Ovary (tissue), 9 donors: ENCODE results near the gene IFI16. TPM values are rescaled to one million over a fixed set of nuclear protein-coding genes. Genes with fewer than 3 reads are reported as not detected.

ENCODE experiments used
- polyA plus RNA-seq, 2 donors: library from polyadenylated mRNA; stranded (reverse); fragments of 200-250 nt in 1 of 2; fragments of 350-450 nt in 1 of 2; fragmentation: Illumina TruSeq in 1 of 2; extraction: RNeasy Lipid Tissue Mini Kit (QIAGEN cat#74804) in 1 of 2; gene quantifications; one replicate each; pipeline ENCODE4 v1.2.3, GENCODE V29; 2013 to 2014
- total RNA-seq, 7 donors: library from RNA; depleted of rRNA in 2 of 7; stranded (reverse); fragments of >200 nt in 2 of 7; fragmentation: NEBNext Ultra II Directional in 3 of 7; extraction: Animal tissue kit (Norgen Biotek cat#: 25700) in 3 of 7; gene quantifications; one replicate each; pipeline versions ENCODE4 v1.1.0 to v1.2.4, GENCODE V29; 2016 to 2023
- donor health status: DM: no; HTN: no; CAD: no; lungs with moderate emphysema.
- donor health status: DM: no; HTN: no; CAD: no.
- donor health status: Bipolar disorder and iron deficiency.
- donor health status: DM: yes; HTN: yes; CAD: no.
- donor health status: DM: no; HTN: no; CAD: no.
- donor health status: DM: yes; HTN: yes; CAD: no.

Gene IFI16
- total and polyA plus RNA-seq, 9 donors, result 73.1 to 184 (median 95.4) TPM

Other genes with a start within 250 kb of the IFI16 start
- not detected for gene OR6N1, start 237.7 kb upstream of the IFI16 start, total RNA-seq
- gene OR6N1, start 237.7 kb upstream of the IFI16 start, polyA plus RNA-seq, result not detected
- not detected for gene OR6N2, start 228.7 kb upstream of the IFI16 start, total RNA-seq
- gene OR6N2, start 228.7 kb upstream of the IFI16 start, polyA plus RNA-seq, result not detected
- gene MNDA, start 178.6 kb upstream of the IFI16 start, total RNA-seq, result 10 to 100 TPM in 1 of 7 donors, 1 to 10 TPM in 5, under 1 TPM in 1; 0.71 to 26.5 (median 2.8) TPM
- 1 to 10 TPM; 1.7 to 8.7 TPM for gene MNDA, start 178.6 kb upstream of the IFI16 start, polyA plus RNA-seq
- gene PYHIN1, start 78.4 kb upstream of the IFI16 start, total RNA-seq, result 1 to 10 TPM in 2 of 7 donors, under 1 TPM in 4, not detected in 1; 0.28 to 1.8 (median 0.50) TPM
- 1 to 10 TPM in 1 of 2 donors, under 1 TPM in 1; 0.16 to 1.9 TPM for gene PYHIN1, start 78.4 kb upstream of the IFI16 start, polyA plus RNA-seq
- under 1 TPM in 3 of 7 donors, not detected in 4; 0.20 to 0.95 (median 0.38) TPM for gene AIM2, start 66.9 kb downstream of the IFI16 start, total RNA-seq
- under 1 TPM in 1 of 2 donors, not detected in 1; 0.50 TPM for gene AIM2, start 66.9 kb downstream of the IFI16 start, polyA plus RNA-seq
- gene CADM3, start 161.7 kb downstream of the IFI16 start, total RNA-seq, result 1 to 10 TPM in 3 of 7 donors, under 1 TPM in 2, not detected in 2; 0.17 to 2.7 (median 1.5) TPM
- 10 to 100 TPM in 1 of 2 donors, under 1 TPM in 1; 0.75 to 13.8 TPM for gene CADM3, start 161.7 kb downstream of the IFI16 start, polyA plus RNA-seq
- gene ACKR1, start 195.0 kb downstream of the IFI16 start, total RNA-seq, result 10 to 100 TPM in 6 of 7 donors, 1 to 10 TPM in 1; 5.6 to 43.0 (median 20.7) TPM
- 10 to 100 TPM; 36.2 to 41.9 TPM for gene ACKR1, start 195.0 kb downstream of the IFI16 start, polyA plus RNA-seq